Hepatocyte (in vitro differentiated cells): Measurements from ENCODE around the gene ASB6. TPM values are rescaled to one million over a fixed set of nuclear protein-coding genes. Genes with fewer than 3 reads are reported as not detected.

Experiments
- DNase-seq: peaks from one replicate; pipeline ENCODE4 v3.0.0-alpha.2; 2016; ENCODE audit warnings: low spot score
- H2AFZ ChIP-seq: fragments of 200-600 bp; sonication (generic); 2 replicates; pipeline ENCODE4 v1.6.0; 2016; ENCODE audit warnings: antibody characterized with exemption, mild to moderate bottlenecking
- H3K27ac ChIP-seq: fragments of 200-600 bp; sonication (generic); 2 replicates; pipeline ENCODE4 v1.5.1; 2016; ENCODE audit warnings: mild to moderate bottlenecking
- H3K27me3 ChIP-seq: fragments of 200-600 bp; sonication (generic); 2 replicates; pipeline ENCODE4 v1.6.1; 2016
- H3K36me3 ChIP-seq: fragments of 200-600 bp; sonication (generic); replicated peaks from 2 replicates; pipeline ENCODE4 v1.5.1; 2016; ENCODE audit warnings: low read depth; ENCODE audit not compliant: insufficient read depth
- H3K4me1 ChIP-seq: fragments of 200-600 bp; sonication (generic); 2 replicates; pipeline ENCODE4 v1.5.1; 2016; ENCODE audit warnings: mild to moderate bottlenecking, moderate library complexity; ENCODE audit not compliant: insufficient read depth
- H3K4me2 ChIP-seq: fragments of 200-600 bp; sonication (generic); 2 replicates; pipeline ENCODE4 v1.6.0; 2016
- H3K4me3 ChIP-seq: fragments of 200-600 bp; sonication (generic); 2 replicates; pipeline ENCODE4 v1.5.1; 2016; ENCODE audit warnings: mild to moderate bottlenecking
- H3K79me2 ChIP-seq: fragments of 200-600 bp; sonication (generic); 2 replicates; pipeline ENCODE4 v1.6.0; 2017; ENCODE audit warnings: mild to moderate bottlenecking
- H3K9me2 ChIP-seq: fragments of 200-600 bp; sonication (generic); replicated peaks from 2 replicates; pipeline ENCODE4 v1.6.0; 2017; ENCODE audit warnings: mild to moderate bottlenecking; ENCODE audit not compliant: insufficient read depth
- H3K9me3 ChIP-seq: fragments of 200-600 bp; sonication (generic); 2 replicates; pipeline ENCODE4 v1.5.1; 2016; ENCODE audit warnings: low read depth, mild to moderate bottlenecking
- H4K20me1 ChIP-seq: fragments of 200-600 bp; sonication (generic); 2 replicates; pipeline ENCODE4 v1.6.0; 2016; ENCODE audit warnings: mild to moderate bottlenecking; ENCODE audit not compliant: insufficient read depth, poor library complexity, severe bottlenecking
- CTCF ChIP-seq: fragments of 200-600 bp; sonication (generic); IDR thresholded peaks from 2 replicates; pipeline ENCODE4 v1.5.1; 2016; ENCODE audit warnings: antibody characterized with exemption, mild to moderate bottlenecking; ENCODE audit not compliant: poor library complexity
- EZH2 ChIP-seq: fragments of 200-600 bp; sonication (generic); IDR thresholded peaks from 2 replicates; pipeline ENCODE4 v1.6.1; 2016; ENCODE audit warnings: antibody characterized with exemption, mild to moderate bottlenecking, borderline replicate concordance
- EZH2phosphoT487 ChIP-seq: fragments of 200-600 bp; sonication (generic); IDR thresholded peaks from one replicate; pipeline ENCODE4 v1.6.1; 2018; ENCODE audit warnings: antibody characterized with exemption, mild to moderate bottlenecking, low read depth, moderate library complexity; ENCODE audit not compliant: unreplicated experiment, severe bottlenecking
- WGBS: methylation state at CpG from one replicate; pipeline ENCODE4 v1.1.6; 2016; ENCODE audit warnings: low lambda C conversion rate; ENCODE audit errors: missing lambda C conversion rate; 5-methylcytosine and 5-hydroxymethylcytosine counted together
- polyA plus RNA-seq: library from polyadenylated mRNA; unstranded; fragments of >200 nt; fragmentation: Nextera tagmentation; extraction: Ambion mirVana; gene quantifications from 2 replicates; pipeline ENCODE4 v1.2.1, GENCODE V29; 2016
- total RNA-seq: library from RNA; depleted of rRNA; stranded (reverse); fragments of >200 nt; gene quantifications from 2 replicates; pipeline ENCODE4 v1.2.3, GENCODE V29; 2014

Gene ASB6
- total and polyA plus RNA-seq, 2 experiments from 2014 or later = 14.2 to 15.5 TPM

DNA sequence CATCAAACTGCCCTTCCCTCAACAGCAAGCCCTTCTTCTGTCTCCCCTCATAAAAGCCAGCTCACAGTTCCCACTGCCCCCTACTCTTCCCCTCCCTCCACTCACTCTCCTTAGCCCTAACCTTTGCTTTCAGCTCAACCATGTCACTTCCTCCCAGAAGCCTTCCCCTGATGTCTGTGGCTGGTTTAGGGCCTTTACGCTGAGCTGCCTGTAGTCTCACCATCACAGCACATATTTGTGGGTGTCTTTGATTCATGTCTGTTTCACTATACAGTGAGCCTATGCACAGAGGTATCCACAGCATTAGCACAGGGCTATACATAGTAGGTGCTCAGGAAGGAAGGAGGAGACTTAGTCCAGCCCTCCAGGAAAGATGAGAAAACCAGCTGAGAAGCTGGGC lies 55.7 kb downstream of the ASB6 start:
- Histone ChIP-seq H3K27me3 (no peaks in the 10 kb centered on the region), H3K9me2 (no peaks in the 10 kb centered on the region), H3K79me2 (no peaks in the 10 kb centered on the region), H3K36me3 (no peaks in the 10 kb centered on the region), H4K20me1 (no peaks in the 10 kb centered on the region), H3K27ac (no peak overlapping the region), H3K4me2 (no peak overlapping the region), H3K9me3 (no peaks in the 10 kb centered on the region), H3K4me3 (no peak overlapping the region), H2AFZ (no peak overlapping the region), H3K4me1 (peaks cover 10% of the 10 kb centered on the region)
- no peak for DNase-seq
- 100% methylated on average over 1 of the region's 1 CpG for WGBS
- TF ChIP-seq EZH2phosphoT487 (no peak), EZH2 (no peak), CTCF (no peak)

GRCh38 chr9:129585352-129585751 lies 56.6 kb downstream of the ASB6 start:
- DNase-seq = no peak
- no peaks in the 10 kb centered on the region for H3K9me2 ChIP-seq
- TF ChIP-seq EZH2 = no peak
- TF ChIP-seq CTCF = no peak
- TF ChIP-seq EZH2phosphoT487 = no peak
- 100% methylated on average over 1 of the region's 1 CpG for WGBS
- H4K20me1 ChIP-seq = no peaks in the 10 kb centered on the region
- no peaks in the 10 kb centered on the region for H3K27me3 ChIP-seq
- H3K4me1 ChIP-seq = peaks cover 10% of the 10 kb centered on the region
- no peak overlapping the region for H3K4me3 ChIP-seq
- no peak overlapping the region for H3K4me2 ChIP-seq
- H2AFZ ChIP-seq = no peak overlapping the region
- no peaks in the 10 kb centered on the region for H3K36me3 ChIP-seq
- H3K27ac ChIP-seq = no peak overlapping the region
- no peaks in the 10 kb centered on the region for H3K79me2 ChIP-seq
- H3K9me3 ChIP-seq = no peaks in the 10 kb centered on the region

Other genes starting within 250 kb of the ASB6 start
- not detected in 2 replicates for gene C9orf50, start 21.1 kb downstream of the ASB6 start, total RNA-seq
- 0.86 TPM in 1 of 2 replicates, not detected in the other for gene C9orf50, start 21.1 kb downstream of the ASB6 start, polyA plus RNA-seq
- 20.8 and 32.5 TPM in 2 replicates for gene NTMT1, start 16.0 kb downstream of the ASB6 start, total RNA-seq
- gene NTMT1, start 16.0 kb downstream of the ASB6 start, polyA plus RNA-seq = 66.9 and 81.4 TPM in 2 replicates
- 5.7 and 9.7 TPM in 2 replicates for gene PRRX2, start 23.5 kb upstream of the ASB6 start, total RNA-seq
- gene PRRX2, start 23.5 kb upstream of the ASB6 start, polyA plus RNA-seq = 14.0 and 23.0 TPM in 2 replicates
- 17.1 and 26.4 TPM in 2 replicates for gene PTGES, start 110.9 kb upstream of the ASB6 start, total RNA-seq
- 94.9 and 103 TPM in 2 replicates for gene PTGES, start 110.9 kb upstream of the ASB6 start, polyA plus RNA-seq
- gene TOR1B, start 161.0 kb upstream of the ASB6 start, total RNA-seq = 28.1 and 34.6 TPM in 2 replicates
- gene TOR1B, start 161.0 kb upstream of the ASB6 start, polyA plus RNA-seq = 7.7 and 11.5 TPM in 2 replicates
- 38.7 and 44.8 TPM in 2 replicates for gene TOR1A, start 182.0 kb upstream of the ASB6 start, total RNA-seq
- gene TOR1A, start 182.0 kb upstream of the ASB6 start, polyA plus RNA-seq = 40.2 and 50.4 TPM in 2 replicates
- gene C9orf78, start 193.1 kb upstream of the ASB6 start, total RNA-seq = 43.8 and 48.3 TPM in 2 replicates
- gene C9orf78, start 193.1 kb upstream of the ASB6 start, polyA plus RNA-seq = 47.9 and 48.6 TPM in 2 replicates
- gene USP20, start 193.3 kb upstream of the ASB6 start, total RNA-seq = 10.6 and 11.2 TPM in 2 replicates
- gene USP20, start 193.3 kb upstream of the ASB6 start, polyA plus RNA-seq = 25.3 and 29.0 TPM in 2 replicates